ENCODE data around the gene CEP44.

DNA sequence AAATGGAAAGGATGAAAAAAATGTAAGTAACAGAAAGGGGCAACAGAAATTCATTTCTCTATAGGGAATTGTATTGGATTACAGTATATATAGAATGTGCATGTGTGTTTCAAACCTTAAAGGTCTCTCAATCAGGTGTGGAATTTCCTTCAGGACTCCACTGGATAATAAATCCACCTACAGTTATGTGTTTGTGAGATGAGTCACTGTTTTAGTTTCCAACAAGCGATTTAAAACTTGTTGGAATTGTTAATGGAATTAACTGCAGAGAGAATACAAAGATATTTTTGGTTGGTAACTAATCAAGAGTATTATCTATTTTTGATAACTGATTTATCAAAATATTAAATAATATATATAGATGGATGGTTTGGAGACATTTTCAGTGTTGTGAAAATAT, 32.8 kb downstream of the CEP44 start:
- TF ChIP-seq, protein P1, sequence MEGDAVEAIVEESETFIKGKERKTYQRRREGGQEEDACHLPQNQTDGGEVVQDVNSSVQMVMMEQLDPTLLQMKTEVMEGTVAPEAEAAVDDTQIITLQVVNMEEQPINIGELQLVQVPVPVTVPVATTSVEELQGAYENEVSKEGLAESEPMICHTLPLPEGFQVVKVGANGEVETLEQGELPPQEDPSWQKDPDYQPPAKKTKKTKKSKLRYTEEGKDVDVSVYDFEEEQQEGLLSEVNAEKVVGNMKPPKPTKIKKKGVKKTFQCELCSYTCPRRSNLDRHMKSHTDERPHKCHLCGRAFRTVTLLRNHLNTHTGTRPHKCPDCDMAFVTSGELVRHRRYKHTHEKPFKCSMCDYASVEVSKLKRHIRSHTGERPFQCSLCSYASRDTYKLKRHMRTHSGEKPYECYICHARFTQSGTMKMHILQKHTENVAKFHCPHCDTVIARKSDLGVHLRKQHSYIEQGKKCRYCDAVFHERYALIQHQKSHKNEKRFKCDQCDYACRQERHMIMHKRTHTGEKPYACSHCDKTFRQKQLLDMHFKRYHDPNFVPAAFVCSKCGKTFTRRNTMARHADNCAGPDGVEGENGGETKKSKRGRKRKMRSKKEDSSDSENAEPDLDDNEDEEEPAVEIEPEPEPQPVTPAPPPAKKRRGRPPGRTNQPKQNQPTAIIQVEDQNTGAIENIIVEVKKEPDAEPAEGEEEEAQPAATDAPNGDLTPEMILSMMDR (IDR thresholded peaks at IDR 0.05; ENCODE audit: low read length), result no peak
- no peak for TF ChIP-seq EZH2 (optimal IDR thresholded peaks at IDR 0.05; ENCODE audit: low read depth, low read length)
- TF ChIP-seq EZH2phosphoT487 (IDR thresholded peaks at IDR 0.05; ENCODE audit: low read length), result no peak

All from MM.1S (cell line).